SK-N-SH (cell line): Measurements from ENCODE around the gene AUTS2.

Experiments
- CHD2 ChIP-seq: fragments of 150-350 bp; IDR thresholded peaks from 2 replicates; pipeline ENCODE4 v1.6.1; 2018; ENCODE audit warnings: low read length; ENCODE audit not compliant: partially characterized antibody
- CTCF ChIP-seq: fragments of 200-600 bp; sonication (generic); IDR thresholded peaks from 2 replicates; pipeline ENCODE4 v1.6.1; 2017; ENCODE audit warnings: antibody characterized with exemption, mild to moderate bottlenecking, moderate library complexity
- EP300 ChIP-seq, 2 experiments: IDR thresholded peaks; 2 replicates each; pipeline versions ENCODE4 v1.4.0 to v1.6.1; 2012; ENCODE audit warnings: borderline replicate concordance in 1 of 2, low read depth in 1 of 2, low read length in 1 of 2
- FOXJ3 ChIP-seq: sonication (generic); formaldehyde crosslinking; IDR thresholded peaks from 2 replicates; pipeline ENCODE4 v1.5.1; 2020; ENCODE audit warnings: mild to moderate bottlenecking, missing genetic modification reagents
- POLR2AphosphoS5 ChIP-seq: IDR thresholded peaks from 2 replicates; pipeline ENCODE4 v1.6.1; 2012; ENCODE audit warnings: low read depth, low read length
- RAD21 ChIP-seq: IDR thresholded peaks from 2 replicates; pipeline ENCODE4 v1.6.1; 2012; ENCODE audit warnings: mild to moderate bottlenecking, low read length
- REST ChIP-seq: IDR thresholded peaks from 2 replicates; pipeline ENCODE4 v1.6.1; 2012; ENCODE audit warnings: mild to moderate bottlenecking, low read depth, low read length, moderate library complexity
- RFX5 ChIP-seq: IDR thresholded peaks from 2 replicates; pipeline ENCODE4 v1.6.1; 2012; ENCODE audit warnings: mild to moderate bottlenecking, improper control_type of control experiment, low read length
- TAF1 ChIP-seq: IDR thresholded peaks from 2 replicates; pipeline ENCODE4 v1.6.1; 2012; ENCODE audit warnings: low read depth, mild to moderate bottlenecking, low read length, moderate library complexity, borderline replicate concordance
- TCF12 ChIP-seq: IDR thresholded peaks from 2 replicates; pipeline ENCODE4 v1.4.0; 2012
- USF2 ChIP-seq: fragments of 150-350 bp; IDR thresholded peaks from 2 replicates; pipeline ENCODE4 v1.6.1; 2017; ENCODE audit warnings: antibody characterized with exemption, low read length, low read depth, borderline replicate concordance
- YY1 ChIP-seq: IDR thresholded peaks from 2 replicates; pipeline ENCODE4 v1.4.0; 2012; ENCODE audit warnings: low read depth, mild to moderate bottlenecking
- ZBTB33 ChIP-seq: IDR thresholded peaks from 2 replicates; pipeline ENCODE4 v1.4.0; 2012; ENCODE audit warnings: low read depth, borderline replicate concordance

GRCh38 chr7:70738151-70738885 is 1140.0 kb downstream of the AUTS2 start:
- TF ChIP-seq CTCF (no peak), CHD2 (no peak), USF2 (no peak), TAF1 (no peak), EP300 (IDR thresholded peaks at IDR 0.05; ENCODE audit: borderline replicate concordance in 1 of 2, low read depth in 1 of 2, low read length in 1 of 2) (no peak), YY1 (no peak), TCF12 (no peak), RFX5 (no peak), POLR2AphosphoS5 (no peak), REST (no peak), ZBTB33 (no peak), FOXJ3 (CRISPR knock-in tag) (no peak), RAD21 (no peak)
